OCI-LY1 (cell line): ENCODE data around the gene AMN.

ENCODE experiments used
- H2AFZ ChIP-seq: fragments of 200-600 bp; sonication (generic), shearing (Covaris generic); 2 replicates; pipeline ENCODE4 v1.6.0; 2014; ENCODE audit warnings: antibody characterized with exemption, mild to moderate bottlenecking, low read length
- H3F3A ChIP-seq: fragments of 200-600 bp; sonication (generic), shearing (Covaris generic); 2 replicates; pipeline ENCODE4 v1.6.0; 2014; ENCODE audit warnings: mild to moderate bottlenecking, antibody characterized with exemption, low read length, moderate library complexity; ENCODE audit not compliant: insufficient read depth
- H3K27ac ChIP-seq: fragments of 200-600 bp; sonication (generic); 2 replicates; pipeline ENCODE4 v1.5.1; 2014; ENCODE audit warnings: low read length, mixed run types, mild to moderate bottlenecking, low read depth; ENCODE audit not compliant: poor library complexity, severe bottlenecking
- H3K27me3 ChIP-seq: fragments of 200-600 bp; sonication (generic); 2 replicates; pipeline ENCODE4 v1.6.0; 2014; ENCODE audit warnings: antibody characterized with exemption, mild to moderate bottlenecking, low read length, moderate library complexity; ENCODE audit not compliant: insufficient read depth
- H3K36me3 ChIP-seq: fragments of 200-600 bp; sonication (generic); 2 replicates; pipeline ENCODE4 v1.6.1; 2014; ENCODE audit warnings: mild to moderate bottlenecking, antibody characterized with exemption, low read length, moderate library complexity, mixed read lengths; ENCODE audit not compliant: insufficient read depth
- H3K4me1 ChIP-seq: fragments of 200-600 bp; sonication (generic); 2 replicates; pipeline ENCODE4 v1.5.1; 2014; ENCODE audit warnings: mild to moderate bottlenecking, low read length, moderate library complexity; ENCODE audit not compliant: insufficient read depth, severe bottlenecking
- H3K4me2 ChIP-seq: fragments of 200-600 bp; sonication (generic), shearing (Covaris generic); 2 replicates; pipeline ENCODE4 v1.6.1; 2014; ENCODE audit warnings: low read length
- H3K4me3 ChIP-seq: fragments of 200-600 bp; sonication (generic); 2 replicates; pipeline ENCODE4 v1.5.1; 2014; ENCODE audit warnings: low read length, low read depth, mild to moderate bottlenecking, mixed read lengths; ENCODE audit not compliant: poor library complexity, severe bottlenecking
- H3K79me2 ChIP-seq: fragments of 200-600 bp; shearing (Covaris generic); 2 replicates; pipeline ENCODE4 v1.6.1; 2016; ENCODE audit warnings: mixed run types, low read length, mixed read lengths; ENCODE audit not compliant: insufficient read depth
- H3K9ac ChIP-seq: fragments of 200-600 bp; sonication (generic), shearing (Covaris generic); 2 replicates; pipeline ENCODE4 v1.6.1; 2014; ENCODE audit warnings: mild to moderate bottlenecking, low read length, mixed read lengths
- H3K9me2 ChIP-seq: fragments of 200-600 bp; sonication (generic), shearing (Covaris generic); 2 replicates; pipeline ENCODE4 v1.6.1; 2014; ENCODE audit warnings: low read depth, mild to moderate bottlenecking, low read length, mixed read lengths
- H3K9me3 ChIP-seq: fragments of 200-600 bp; shearing (Covaris generic); 2 replicates; pipeline ENCODE4 v1.6.1; 2014; ENCODE audit warnings: low read length, mixed read lengths
- H4K20me1 ChIP-seq: fragments of 200-600 bp; sonication (generic), shearing (Covaris generic); 2 replicates; pipeline ENCODE4 v1.6.0; 2016; ENCODE audit warnings: mild to moderate bottlenecking, low read length; ENCODE audit not compliant: insufficient read depth
- EZH2 ChIP-seq: fragments of 200-600 bp; sonication (generic), shearing (Covaris generic); IDR thresholded peaks from 2 replicates; pipeline ENCODE4 v1.8.0; 2017; ENCODE audit warnings: borderline replicate concordance, mixed run types, mild to moderate bottlenecking, antibody characterized with exemption, low read length, moderate library complexity, mixed read lengths
- TF ChIP-seq, protein P1 (sequence below): fragments of 200-600 bp; sonication (generic), shearing (Covaris generic); IDR thresholded peaks from 2 replicates; pipeline ENCODE4 v1.5.1; 2017; ENCODE audit warnings: mild to moderate bottlenecking, antibody characterized with exemption, low read length, moderate library complexity, mixed read lengths

AMN gene

DNA sequence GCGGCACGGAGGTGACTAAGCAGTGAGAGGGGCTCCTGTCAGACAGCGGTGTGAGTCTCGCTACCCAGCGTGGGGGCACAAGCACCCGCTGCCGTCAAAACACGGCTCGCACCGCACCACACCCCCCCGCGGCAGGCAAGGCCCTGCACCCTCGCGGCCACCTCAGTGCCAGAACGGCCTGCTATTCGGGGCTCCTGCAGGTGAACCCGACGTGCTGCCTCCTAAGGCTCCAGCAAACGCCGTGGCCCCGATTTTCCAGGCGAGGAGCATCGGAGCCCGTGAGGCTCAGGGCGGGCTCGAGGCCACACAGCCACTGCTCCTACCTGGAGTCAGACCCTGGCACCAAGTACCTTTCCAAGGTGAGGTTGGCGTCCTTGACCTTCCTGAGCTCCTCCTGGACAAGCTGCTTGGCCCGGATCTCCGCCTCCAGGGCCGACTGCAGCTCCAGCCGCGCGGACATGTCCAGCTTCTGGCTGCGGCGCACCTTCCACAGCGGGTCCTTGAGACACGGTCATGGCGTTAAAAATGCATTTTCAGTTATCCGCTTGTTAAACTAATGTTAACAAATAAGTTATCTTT is 41.8 kb downstream of the AMN start:
- Histone ChIP-seq H3K79me2 (no peaks in the 10 kb centered on the region), H4K20me1 (no peaks in the 10 kb centered on the region), H3K9me2 (no peaks in the 10 kb centered on the region), H3K4me1 (peaks cover 5% of the 10 kb centered on the region), H3F3A (no peaks in the 10 kb centered on the region), H2AFZ (no peak overlapping the region), H3K27ac (no peak overlapping the region), H3K4me3 (no peak overlapping the region), H3K9me3 (no peaks in the 10 kb centered on the region), H3K4me2 (no peak overlapping the region), H3K36me3 (peaks cover 19% of the 10 kb centered on the region), H3K9ac (no peak overlapping the region), H3K27me3 (no peaks in the 10 kb centered on the region)
- TF ChIP-seq, protein P1, sequence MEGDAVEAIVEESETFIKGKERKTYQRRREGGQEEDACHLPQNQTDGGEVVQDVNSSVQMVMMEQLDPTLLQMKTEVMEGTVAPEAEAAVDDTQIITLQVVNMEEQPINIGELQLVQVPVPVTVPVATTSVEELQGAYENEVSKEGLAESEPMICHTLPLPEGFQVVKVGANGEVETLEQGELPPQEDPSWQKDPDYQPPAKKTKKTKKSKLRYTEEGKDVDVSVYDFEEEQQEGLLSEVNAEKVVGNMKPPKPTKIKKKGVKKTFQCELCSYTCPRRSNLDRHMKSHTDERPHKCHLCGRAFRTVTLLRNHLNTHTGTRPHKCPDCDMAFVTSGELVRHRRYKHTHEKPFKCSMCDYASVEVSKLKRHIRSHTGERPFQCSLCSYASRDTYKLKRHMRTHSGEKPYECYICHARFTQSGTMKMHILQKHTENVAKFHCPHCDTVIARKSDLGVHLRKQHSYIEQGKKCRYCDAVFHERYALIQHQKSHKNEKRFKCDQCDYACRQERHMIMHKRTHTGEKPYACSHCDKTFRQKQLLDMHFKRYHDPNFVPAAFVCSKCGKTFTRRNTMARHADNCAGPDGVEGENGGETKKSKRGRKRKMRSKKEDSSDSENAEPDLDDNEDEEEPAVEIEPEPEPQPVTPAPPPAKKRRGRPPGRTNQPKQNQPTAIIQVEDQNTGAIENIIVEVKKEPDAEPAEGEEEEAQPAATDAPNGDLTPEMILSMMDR, result no peak
- TF ChIP-seq EZH2, result no peak

DNA sequence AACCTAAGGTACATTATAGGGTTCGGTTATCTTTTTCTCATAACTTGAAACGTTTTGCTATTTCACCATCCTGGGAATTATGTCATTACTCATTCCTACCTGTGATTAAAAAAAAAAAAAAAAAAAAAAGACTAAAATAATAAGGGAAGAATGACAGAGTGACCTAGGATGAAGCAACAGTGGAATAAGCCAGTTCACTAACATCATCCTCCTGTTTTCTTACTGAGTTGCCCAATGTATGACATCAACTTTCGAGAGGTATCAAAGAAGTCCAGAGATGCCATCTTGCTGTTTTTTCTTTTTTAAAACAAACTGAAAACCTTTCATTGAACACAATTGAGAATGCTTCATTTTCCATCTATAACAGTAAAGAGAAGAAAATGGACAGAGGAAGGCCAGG is 42.8 kb downstream of the AMN start:
- no peaks in the 10 kb centered on the region for H3F3A ChIP-seq
- no peak overlapping the region for H3K4me3 ChIP-seq
- peaks cover 19% of the 10 kb centered on the region for H3K36me3 ChIP-seq
- H3K27me3 ChIP-seq, result no peaks in the 10 kb centered on the region
- H4K20me1 ChIP-seq, result no peaks in the 10 kb centered on the region
- no peaks in the 10 kb centered on the region for H3K9me3 ChIP-seq
- H3K27ac ChIP-seq, result no peak overlapping the region
- no peak overlapping the region for H3K4me2 ChIP-seq
- no peaks in the 10 kb centered on the region for H3K9me2 ChIP-seq
- no peak for TF ChIP-seq EZH2
- TF ChIP-seq, protein P1, result no peak
- H3K79me2 ChIP-seq, result no peaks in the 10 kb centered on the region
- H3K4me1 ChIP-seq, result peaks cover 4% of the 10 kb centered on the region
- no peak overlapping the region for H2AFZ ChIP-seq
- no peak overlapping the region for H3K9ac ChIP-seq

DNA sequence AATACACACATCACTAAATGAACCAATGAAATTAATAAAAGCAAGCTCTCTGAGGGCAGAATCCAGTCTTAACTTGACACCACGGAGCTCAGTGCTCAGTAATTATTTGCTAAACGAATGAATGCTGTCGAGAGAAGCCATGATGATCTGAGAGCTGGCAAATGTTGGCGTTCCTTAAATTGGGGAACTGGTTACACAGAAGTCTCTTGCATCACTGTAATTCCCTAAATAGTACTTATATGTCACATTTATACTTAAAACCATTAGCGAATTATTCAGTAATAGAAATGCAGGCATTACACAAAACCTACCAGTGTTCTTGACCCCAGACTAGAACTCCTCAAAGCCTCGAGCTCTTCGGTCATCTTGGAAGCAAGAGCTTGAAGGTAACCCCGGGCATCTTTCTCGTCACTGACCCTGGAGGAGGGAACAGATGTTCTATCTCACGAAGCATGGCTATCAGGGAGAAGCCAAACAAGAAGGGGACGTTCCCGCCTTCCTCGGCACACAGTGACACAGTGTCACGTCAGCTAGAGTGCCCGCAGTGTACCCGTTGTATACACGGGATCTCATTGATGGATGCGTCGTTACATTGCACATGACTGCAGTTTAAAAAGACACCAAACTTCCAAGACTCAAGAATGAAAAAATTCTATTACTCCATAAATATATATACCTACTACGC is 43.6 kb downstream of the AMN start:
- no peaks in the 10 kb centered on the region for H3K9me2 ChIP-seq
- no peak overlapping the region for H3K4me3 ChIP-seq
- no peak overlapping the region for H2AFZ ChIP-seq
- no peak overlapping the region for H3K4me2 ChIP-seq
- no peaks in the 10 kb centered on the region for H3K79me2 ChIP-seq
- TF ChIP-seq EZH2, result no peak
- TF ChIP-seq, protein P1, result no peak
- no peaks in the 10 kb centered on the region for H3K27me3 ChIP-seq
- H3K27ac ChIP-seq, result no peak overlapping the region
- no peaks in the 10 kb centered on the region for H3K9me3 ChIP-seq
- no peak overlapping the region for H3K9ac ChIP-seq
- H3K4me1 ChIP-seq, result peaks cover 8% of the 10 kb centered on the region
- H3K36me3 ChIP-seq, result peaks cover 19% of the 10 kb centered on the region
- no peaks in the 10 kb centered on the region for H4K20me1 ChIP-seq
- H3F3A ChIP-seq, result no peaks in the 10 kb centered on the region
